AG08395 (cell line): ENCODE measurements around the gene TSPAN31.
A peak's percentile ranks its signal among the peaks of the same experiment; 100 is the strongest.

Experiments
- DNase-seq: peaks from one replicate; pipeline ENCODE4 v3.0.0; 2012; ENCODE audit warnings: mixed read lengths, low spot score

Gene TSPAN31

DNA sequence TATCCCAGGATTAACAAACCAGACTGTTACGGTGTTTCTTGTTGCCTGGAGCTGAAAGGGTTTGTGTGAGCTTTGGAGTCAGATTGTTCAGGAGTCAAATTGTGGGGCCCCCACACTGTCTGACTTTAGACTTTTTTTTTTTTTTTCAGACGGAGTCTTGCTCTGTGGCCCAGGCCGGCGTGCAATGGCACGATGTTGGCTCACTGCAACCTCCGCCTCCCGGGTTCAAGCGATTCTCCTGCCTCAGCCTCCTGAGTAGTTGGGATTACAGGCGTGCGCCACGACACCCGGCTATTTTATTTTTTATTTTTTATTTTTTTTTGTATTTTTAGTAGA is 38.6 kb downstream of the TSPAN31 start:
- no peak for DNase-seq

DNA sequence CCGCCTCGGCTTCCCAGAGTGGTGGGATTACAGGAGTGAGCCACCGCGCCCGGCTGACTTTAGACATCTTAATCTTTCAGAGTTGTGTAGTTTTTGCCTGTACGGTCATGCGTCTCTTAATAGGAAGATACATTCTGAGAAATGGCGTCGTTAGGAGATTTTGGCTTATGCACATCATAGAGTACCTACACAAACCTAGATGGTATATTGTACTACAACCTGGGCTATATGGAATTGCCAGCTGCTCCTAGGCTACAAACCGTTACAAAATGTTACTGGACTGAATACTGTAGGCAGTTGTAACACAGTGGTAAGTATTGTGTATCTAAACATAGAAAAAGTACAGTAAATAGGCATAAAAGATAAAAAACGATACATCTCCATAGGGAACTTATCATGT is 39.0 kb downstream of the TSPAN31 start:
- DNase-seq: no peak

DNA sequence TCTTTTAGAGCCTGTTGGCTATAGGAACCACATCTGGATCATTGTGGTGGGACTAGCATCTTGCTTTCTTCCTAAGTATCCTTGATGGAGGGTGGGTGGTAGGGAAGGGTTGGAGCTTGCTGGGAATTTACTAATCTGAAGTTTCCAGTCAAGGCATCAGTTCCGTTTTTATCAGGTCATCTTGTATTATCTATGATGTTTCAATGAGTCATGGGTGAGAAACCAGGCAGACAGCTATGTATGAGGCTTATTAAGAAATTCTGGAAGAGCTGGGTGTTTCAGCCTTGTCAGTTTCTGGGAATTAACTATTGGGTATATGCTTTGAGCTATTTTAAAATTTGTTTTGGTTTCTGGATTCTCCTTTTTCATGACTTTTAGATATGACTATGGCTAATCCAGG is 49.1 kb downstream of the TSPAN31 start:
- peak; percentile 72 for DNase-seq

DNA sequence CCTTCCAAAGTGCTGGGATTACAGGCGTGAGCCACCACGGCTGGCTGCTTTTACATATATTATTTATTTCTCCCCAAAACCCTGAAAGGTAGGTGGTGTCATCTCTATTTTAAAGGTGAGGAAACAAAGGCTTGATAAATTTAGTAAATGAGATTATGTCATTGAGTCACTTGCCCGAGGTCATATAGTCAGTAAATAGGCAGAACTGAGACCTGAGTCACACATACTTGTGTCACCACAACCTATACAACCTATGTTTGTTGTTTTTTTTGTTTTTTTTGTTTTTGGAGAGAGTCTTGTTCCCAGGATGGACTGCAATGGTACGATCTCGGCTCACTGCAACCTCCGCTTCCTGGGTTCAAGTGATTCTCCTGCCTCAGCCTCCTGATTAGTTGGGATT is 50.5 kb downstream of the TSPAN31 start:
- DNase-seq: peak; percentile 21

DNA sequence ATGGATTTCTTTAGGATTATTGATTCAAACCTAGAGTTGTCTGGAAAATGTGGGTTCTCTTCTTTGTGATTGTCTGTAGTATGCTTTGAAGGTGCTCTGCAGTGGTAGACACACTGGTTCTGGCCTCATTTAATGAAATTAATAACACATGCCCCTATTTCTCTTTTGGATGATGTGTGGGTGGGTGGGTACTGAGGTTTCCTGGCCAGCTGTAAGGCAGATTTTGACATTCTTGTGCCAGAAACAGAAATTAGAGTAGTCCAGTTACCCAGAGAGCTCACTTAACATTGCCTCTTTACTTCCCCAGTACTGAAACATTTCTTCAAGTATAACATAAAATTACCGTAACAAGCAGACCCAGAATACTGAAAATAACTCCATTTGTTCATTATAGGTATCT is 52.2 kb downstream of the TSPAN31 start:
- no peak for DNase-seq

DNA sequence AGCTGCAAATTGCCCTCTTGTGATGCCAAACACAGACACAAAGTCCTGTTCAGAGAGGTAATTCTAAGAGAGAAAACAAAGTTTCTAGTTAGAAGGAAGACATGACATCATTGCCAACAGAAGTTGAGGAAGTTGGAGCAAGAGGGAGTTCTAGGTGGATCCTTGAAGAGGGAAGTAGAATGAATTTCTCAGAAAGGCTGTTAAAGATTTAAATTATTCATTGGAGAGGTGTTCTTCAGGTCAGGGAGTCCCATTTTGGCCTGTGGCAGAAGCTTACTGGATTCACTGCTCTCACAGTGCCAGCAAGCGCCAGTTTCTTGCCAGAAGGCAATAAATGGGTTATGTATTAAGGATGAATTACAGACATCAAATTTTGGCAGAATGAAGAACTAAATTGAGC is 53.1 kb downstream of the TSPAN31 start:
- no peak for DNase-seq
